Glutamatergic neuron (in vitro differentiated cells): ENCODE results near the gene RTP3. TPM values are rescaled to one million over a fixed set of nuclear protein-coding genes. Genes with fewer than 3 reads are reported as not detected.

Experiments used
- DNase-seq: peaks from one replicate; pipeline ENCODE4 v3.0.0; 2022
- H3K27ac Mint-ChIP-seq: one replicate; pipeline ENCODE4 v1.8.0; 2020; ENCODE audit warnings: mild to moderate bottlenecking, mixed read lengths, inconsistent platforms; ENCODE audit not compliant: unreplicated experiment
- H3K27me3 Mint-ChIP-seq: one replicate; pipeline ENCODE4 v1.8.0; 2020; ENCODE audit warnings: mild to moderate bottlenecking, moderate library complexity, mixed read lengths, inconsistent platforms; ENCODE audit not compliant: unreplicated experiment
- H3K36me3 Mint-ChIP-seq: one replicate; pipeline ENCODE4 v1.8.0; 2020; ENCODE audit warnings: mild to moderate bottlenecking, mixed read lengths, inconsistent platforms; ENCODE audit not compliant: unreplicated experiment
- H3K4me1 Mint-ChIP-seq: one replicate; pipeline ENCODE4 v1.8.0; 2020; ENCODE audit warnings: mild to moderate bottlenecking, low read depth, mixed read lengths, inconsistent platforms; ENCODE audit not compliant: unreplicated experiment
- H3K4me3 Mint-ChIP-seq: one replicate; pipeline ENCODE4 v1.8.0; 2020; ENCODE audit warnings: mild to moderate bottlenecking, mixed read lengths, inconsistent platforms; ENCODE audit not compliant: unreplicated experiment
- H3K9me3 Mint-ChIP-seq: one replicate; pipeline ENCODE4 v1.8.0; 2020; ENCODE audit warnings: mild to moderate bottlenecking, moderate library complexity, mixed read lengths, inconsistent platforms; ENCODE audit not compliant: unreplicated experiment
- total RNA-seq: library from RNA; stranded (reverse); fragmentation: NEBNext Ultra II Directional; extraction: Animal tissue kit (Norgen Biotek cat#: 25700); gene quantifications from one replicate; pipeline ENCODE4 v1.2.1, GENCODE V29; 2021; ENCODE audit not compliant: unreplicated experiment
- TF ChIP-seq, protein P1 (sequence below): fragments of 200-600 bp; sonication (generic); IDR thresholded peaks from one replicate; pipeline ENCODE4 v1.5.0; 2021; ENCODE audit not compliant: partially characterized antibody, unreplicated experiment

The RTP3 gene
- total RNA-seq, 1 donor from 2014 or later: not detected

DNA sequence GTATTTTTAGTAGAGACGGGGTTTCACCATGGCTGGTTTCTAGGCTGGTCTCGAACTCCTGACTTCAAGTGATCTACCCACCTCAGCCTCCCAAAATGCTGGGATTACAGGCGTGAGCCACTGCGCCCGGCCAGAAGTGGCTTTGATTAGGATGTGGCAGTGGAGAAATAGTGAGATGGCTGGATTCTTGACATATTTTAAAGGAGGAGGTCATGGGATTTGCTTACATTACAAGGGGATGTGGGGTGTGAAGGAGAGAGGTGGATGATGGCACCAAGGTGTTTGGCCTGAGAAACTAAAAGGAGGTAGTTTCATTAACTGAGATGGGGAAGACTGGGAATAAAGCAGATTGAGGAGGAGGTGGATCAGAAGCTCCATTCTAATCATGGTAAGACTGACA, 18.1 kb upstream of the RTP3 start:
- Mint-ChIP-seq H3K4me3 (no peak overlapping the region), H3K27ac (no peak overlapping the region), H3K4me1 (peaks cover 4% of the 10 kb centered on the region), H3K36me3 (peaks cover 9% of the 10 kb centered on the region), H3K27me3 (peaks cover 6% of the 10 kb centered on the region), H3K9me3 (peaks cover 3% of the 10 kb centered on the region)
- no peak for DNase-seq
- TF ChIP-seq, protein P1, sequence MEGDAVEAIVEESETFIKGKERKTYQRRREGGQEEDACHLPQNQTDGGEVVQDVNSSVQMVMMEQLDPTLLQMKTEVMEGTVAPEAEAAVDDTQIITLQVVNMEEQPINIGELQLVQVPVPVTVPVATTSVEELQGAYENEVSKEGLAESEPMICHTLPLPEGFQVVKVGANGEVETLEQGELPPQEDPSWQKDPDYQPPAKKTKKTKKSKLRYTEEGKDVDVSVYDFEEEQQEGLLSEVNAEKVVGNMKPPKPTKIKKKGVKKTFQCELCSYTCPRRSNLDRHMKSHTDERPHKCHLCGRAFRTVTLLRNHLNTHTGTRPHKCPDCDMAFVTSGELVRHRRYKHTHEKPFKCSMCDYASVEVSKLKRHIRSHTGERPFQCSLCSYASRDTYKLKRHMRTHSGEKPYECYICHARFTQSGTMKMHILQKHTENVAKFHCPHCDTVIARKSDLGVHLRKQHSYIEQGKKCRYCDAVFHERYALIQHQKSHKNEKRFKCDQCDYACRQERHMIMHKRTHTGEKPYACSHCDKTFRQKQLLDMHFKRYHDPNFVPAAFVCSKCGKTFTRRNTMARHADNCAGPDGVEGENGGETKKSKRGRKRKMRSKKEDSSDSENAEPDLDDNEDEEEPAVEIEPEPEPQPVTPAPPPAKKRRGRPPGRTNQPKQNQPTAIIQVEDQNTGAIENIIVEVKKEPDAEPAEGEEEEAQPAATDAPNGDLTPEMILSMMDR: no peak

GRCh38 chr3:46480491-46481195, 17.1 kb upstream of the RTP3 start:
- no peak for DNase-seq
- peaks cover 6% of the 10 kb centered on the region for H3K27me3 Mint-ChIP-seq
- H3K9me3 Mint-ChIP-seq: no peaks in the 10 kb centered on the region
- H3K4me3 Mint-ChIP-seq: no peak overlapping the region
- peaks cover 4% of the 10 kb centered on the region for H3K4me1 Mint-ChIP-seq
- TF ChIP-seq, protein P1: no peak
- H3K27ac Mint-ChIP-seq: no peak overlapping the region
- H3K36me3 Mint-ChIP-seq: no peaks in the 10 kb centered on the region

DNA sequence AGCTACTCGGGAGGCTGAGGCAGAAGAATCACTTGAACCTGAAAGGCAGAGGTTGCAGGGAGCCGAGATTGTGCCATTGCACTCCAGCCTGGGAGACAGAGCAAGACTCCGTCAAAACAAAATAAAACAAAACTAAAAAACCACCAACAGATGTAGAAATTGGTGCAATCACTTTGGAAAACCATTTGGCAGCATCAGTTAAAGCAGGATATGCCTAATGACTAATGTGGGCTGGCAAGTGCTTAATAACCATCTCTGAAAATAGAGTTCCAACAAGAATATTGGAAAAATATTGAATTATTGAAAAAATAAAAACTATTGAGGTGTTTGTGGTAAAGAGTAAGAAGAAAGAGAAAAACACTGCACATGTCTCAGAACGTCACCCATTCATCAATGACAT, 16.1 kb upstream of the RTP3 start:
- TF ChIP-seq, protein P1: no peak
- Mint-ChIP-seq H3K9me3 (no peaks in the 10 kb centered on the region), H3K4me3 (no peak overlapping the region), H3K4me1 (peaks cover 4% of the 10 kb centered on the region), H3K27ac (no peak overlapping the region), H3K36me3 (no peaks in the 10 kb centered on the region), H3K27me3 (peaks cover 6% of the 10 kb centered on the region)
- DNase-seq: no peak

DNA sequence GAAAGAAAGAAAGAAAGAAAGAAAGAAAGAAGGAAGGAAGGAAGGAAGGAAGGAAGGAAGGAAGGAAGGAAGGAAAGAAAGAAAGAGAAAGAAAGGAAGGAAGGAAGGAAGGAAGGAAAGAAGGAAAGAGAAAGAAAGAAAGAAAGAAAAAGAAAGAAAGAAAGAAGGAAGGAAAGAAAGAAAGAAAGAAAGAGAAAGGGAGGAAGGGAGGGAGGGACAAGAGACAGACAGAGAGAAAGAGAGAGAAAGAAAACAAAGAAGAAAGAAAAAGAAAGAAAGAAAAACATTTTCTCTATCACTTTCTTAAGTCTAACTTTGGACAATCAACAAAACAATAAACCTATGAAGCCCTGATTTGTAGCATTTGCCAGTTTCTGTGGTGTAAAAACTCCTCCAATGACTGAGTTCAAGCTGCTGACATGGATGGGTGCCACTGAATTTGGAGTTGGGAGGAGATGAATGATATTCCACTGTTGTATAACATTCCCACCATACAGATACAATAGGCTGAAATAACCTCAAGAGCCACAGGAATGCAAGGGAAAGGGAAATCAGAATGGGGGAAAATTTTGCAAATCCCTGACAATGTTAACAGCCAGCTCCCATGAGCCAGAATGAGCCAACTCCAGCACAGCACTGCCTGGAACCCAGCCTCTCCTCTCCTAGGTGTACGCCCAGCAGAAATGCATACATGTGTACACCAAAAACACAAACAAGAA, 15.0 kb upstream of the RTP3 start:
- peaks cover 3% of the 10 kb centered on the region for H3K36me3 Mint-ChIP-seq
- H3K4me3 Mint-ChIP-seq: no peak overlapping the region
- no peak for DNase-seq
- no peak overlapping the region for H3K27ac Mint-ChIP-seq
- H3K9me3 Mint-ChIP-seq: no peaks in the 10 kb centered on the region
- peaks cover 4% of the 10 kb centered on the region for H3K27me3 Mint-ChIP-seq
- H3K4me1 Mint-ChIP-seq: peaks cover 4% of the 10 kb centered on the region
- TF ChIP-seq, protein P1: no peak

GRCh38 chr3:46483825-46484224, 14.0 kb upstream of the RTP3 start:
- H3K9me3 Mint-ChIP-seq: no peaks in the 10 kb centered on the region
- H3K4me3 Mint-ChIP-seq: no peak overlapping the region
- H3K36me3 Mint-ChIP-seq: peaks cover 6% of the 10 kb centered on the region
- TF ChIP-seq, protein P1: no peak
- peaks cover 2% of the 10 kb centered on the region for H3K4me1 Mint-ChIP-seq
- no peak overlapping the region for H3K27ac Mint-ChIP-seq
- no peak for DNase-seq
- H3K27me3 Mint-ChIP-seq: peaks cover 4% of the 10 kb centered on the region
